ENCODE results near the gene KRTAP16-1. TPM values are rescaled to one million over a fixed set of nuclear protein-coding genes. Genes with fewer than 3 reads are reported as not detected.

The KRTAP16-1 gene
- total RNA-seq, 1 donor from 2014 or later = not detected

GRCh38 chr17:41267711-41268110 lies 41.4 kb downstream of the KRTAP16-1 start:
- TF ChIP-seq, protein P1, sequence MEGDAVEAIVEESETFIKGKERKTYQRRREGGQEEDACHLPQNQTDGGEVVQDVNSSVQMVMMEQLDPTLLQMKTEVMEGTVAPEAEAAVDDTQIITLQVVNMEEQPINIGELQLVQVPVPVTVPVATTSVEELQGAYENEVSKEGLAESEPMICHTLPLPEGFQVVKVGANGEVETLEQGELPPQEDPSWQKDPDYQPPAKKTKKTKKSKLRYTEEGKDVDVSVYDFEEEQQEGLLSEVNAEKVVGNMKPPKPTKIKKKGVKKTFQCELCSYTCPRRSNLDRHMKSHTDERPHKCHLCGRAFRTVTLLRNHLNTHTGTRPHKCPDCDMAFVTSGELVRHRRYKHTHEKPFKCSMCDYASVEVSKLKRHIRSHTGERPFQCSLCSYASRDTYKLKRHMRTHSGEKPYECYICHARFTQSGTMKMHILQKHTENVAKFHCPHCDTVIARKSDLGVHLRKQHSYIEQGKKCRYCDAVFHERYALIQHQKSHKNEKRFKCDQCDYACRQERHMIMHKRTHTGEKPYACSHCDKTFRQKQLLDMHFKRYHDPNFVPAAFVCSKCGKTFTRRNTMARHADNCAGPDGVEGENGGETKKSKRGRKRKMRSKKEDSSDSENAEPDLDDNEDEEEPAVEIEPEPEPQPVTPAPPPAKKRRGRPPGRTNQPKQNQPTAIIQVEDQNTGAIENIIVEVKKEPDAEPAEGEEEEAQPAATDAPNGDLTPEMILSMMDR (IDR thresholded peaks at IDR 0.05; ENCODE audit: unreplicated experiment) = no peak
- Mint-ChIP-seq H3K4me3 (no peak overlapping the region), H3K9me3 (no peaks in the 10 kb centered on the region), H3K4me1 (no peaks in the 10 kb centered on the region), H3K27me3 (ENCODE audit: low read depth) (peaks cover 7% of the 10 kb centered on the region), H3K27ac (no peak overlapping the region), H3K36me3 (no peaks in the 10 kb centered on the region)
- DNase-seq (ENCODE audit: low spot score in 2 of 2, unreplicated experiment in 2 of 2) = no peak

DNA sequence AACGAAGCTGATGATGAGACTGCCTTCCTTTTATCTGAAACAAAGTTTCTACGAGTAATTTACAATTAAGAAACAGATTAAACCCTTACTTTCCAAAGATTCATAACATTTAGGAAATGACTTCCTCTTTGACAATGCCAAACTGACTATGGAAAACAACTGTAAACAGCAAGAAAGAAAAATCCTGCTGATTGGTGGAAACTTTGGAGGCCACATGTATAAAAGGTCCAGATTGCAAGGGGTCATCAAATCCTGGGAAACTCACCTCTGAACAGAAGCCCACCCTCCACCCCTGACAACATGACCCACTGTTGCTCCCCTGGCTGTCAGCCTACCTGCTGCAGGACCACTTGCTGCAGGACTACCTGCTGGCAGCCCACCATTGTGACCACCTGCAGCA lies 44.0 kb downstream of the KRTAP16-1 start, which contains the start of gene KRTAP9-6:
KRTAP9-6 (plus strand) TSS at position 301 of the 400 bp plus-strand sequence; CDS start at position 301, 0 bp downstream.
- H3K36me3 Mint-ChIP-seq = no peaks in the 10 kb centered on the region
- no peaks in the 10 kb centered on the region for H3K4me1 Mint-ChIP-seq
- no peak within 1 kb of the TSS for H3K4me3 Mint-ChIP-seq
- no peak for DNase-seq (ENCODE audit: low spot score in 2 of 2, unreplicated experiment in 2 of 2)
- TF ChIP-seq, protein P1 (IDR thresholded peaks at IDR 0.05; ENCODE audit: unreplicated experiment) = no peak
- H3K27ac Mint-ChIP-seq = no peak within 1 kb of the TSS
- peaks cover 19% of the 10 kb centered on the region for H3K27me3 Mint-ChIP-seq (ENCODE audit: low read depth)
- H3K9me3 Mint-ChIP-seq = no peaks in the 10 kb centered on the region

- Mint-ChIP-seq H3K4me3 (no peak overlapping the region), H3K27me3 (ENCODE audit: low read depth) (peaks cover 19% of the 10 kb centered on the region), H3K36me3 (no peaks in the 10 kb centered on the region), H3K9me3 (no peaks in the 10 kb centered on the region), H3K27ac (no peak overlapping the region), H3K4me1 (no peaks in the 10 kb centered on the region)
- DNase-seq (ENCODE audit: low spot score in 2 of 2, unreplicated experiment in 2 of 2) = no peak
- TF ChIP-seq, protein P1 (IDR thresholded peaks at IDR 0.05; ENCODE audit: unreplicated experiment) = no peak
Observed at GRCh38 chr17:41264599-41264998, 44.5 kb downstream of the KRTAP16-1 start.

GRCh38 chr17:41263212-41263611 lies 45.9 kb downstream of the KRTAP16-1 start:
- Mint-ChIP-seq H3K4me3 (no peak overlapping the region), H3K4me1 (no peaks in the 10 kb centered on the region), H3K27me3 (ENCODE audit: low read depth) (peaks cover 22% of the 10 kb centered on the region), H3K27ac (no peak overlapping the region), H3K36me3 (no peaks in the 10 kb centered on the region), H3K9me3 (no peaks in the 10 kb centered on the region)
- no peak for DNase-seq (ENCODE audit: low spot score in 2 of 2, unreplicated experiment in 2 of 2)
- TF ChIP-seq, protein P1 (IDR thresholded peaks at IDR 0.05; ENCODE audit: unreplicated experiment) = no peak

DNA sequence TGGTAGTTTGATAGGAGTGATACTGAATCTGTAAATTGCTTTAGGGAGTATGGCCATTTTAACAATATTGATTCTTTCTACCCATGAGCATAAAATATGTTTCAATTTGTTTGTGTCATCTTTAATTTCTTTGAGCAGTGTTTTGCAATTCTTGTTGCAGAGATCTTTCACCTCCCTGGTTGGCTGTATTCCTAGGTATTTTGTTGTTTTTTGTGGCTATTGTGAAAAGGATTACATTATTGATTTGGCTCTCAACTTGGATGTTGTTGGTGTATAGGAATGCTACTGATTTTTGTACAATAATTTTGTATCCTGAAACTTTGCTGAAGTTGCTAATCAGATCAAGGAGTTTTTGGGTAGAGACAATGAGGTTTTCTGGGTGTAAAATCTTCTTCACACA lies 50.7 kb downstream of the KRTAP16-1 start:
- H3K9me3 Mint-ChIP-seq = no peaks in the 10 kb centered on the region
- DNase-seq (ENCODE audit: low spot score in 2 of 2, unreplicated experiment in 2 of 2) = no peak
- no peaks in the 10 kb centered on the region for H3K4me1 Mint-ChIP-seq
- peaks cover 45% of the 10 kb centered on the region for H3K27me3 Mint-ChIP-seq (ENCODE audit: low read depth)
- TF ChIP-seq, protein P1 (IDR thresholded peaks at IDR 0.05; ENCODE audit: unreplicated experiment) = no peak
- H3K4me3 Mint-ChIP-seq = no peak overlapping the region
- H3K27ac Mint-ChIP-seq = no peak overlapping the region
- H3K36me3 Mint-ChIP-seq = no peaks in the 10 kb centered on the region

Other genes starting within 250 kb of the KRTAP16-1 start
- 0.45 to 0.91 TPM (median 0.69 TPM) in 3 replicates for gene KRTAP2-3, start 249.2 kb downstream of the KRTAP16-1 start, total RNA-seq
- not detected in 3 replicates for gene KRTAP2-4, start 243.4 kb downstream of the KRTAP16-1 start, total RNA-seq
- gene KRTAP4-7, start 225.2 kb downstream of the KRTAP16-1 start, total RNA-seq = not detected in 3 replicates
- gene KRTAP4-8, start 211.2 kb downstream of the KRTAP16-1 start, total RNA-seq = not detected in 3 replicates
- not detected in 3 replicates for gene KRTAP4-16, start 207.1 kb downstream of the KRTAP16-1 start, total RNA-seq
- not detected in 3 replicates for gene KRTAP4-9, start 203.9 kb downstream of the KRTAP16-1 start, total RNA-seq
- not detected in 3 replicates for gene KRTAP4-11, start 190.9 kb downstream of the KRTAP16-1 start, total RNA-seq
- not detected in 3 replicates for gene KRTAP4-12, start 185.1 kb downstream of the KRTAP16-1 start, total RNA-seq
- gene KRTAP4-6, start 168.8 kb downstream of the KRTAP16-1 start, total RNA-seq = not detected in 3 replicates
- not detected in 3 replicates for gene KRTAP4-5, start 159.5 kb downstream of the KRTAP16-1 start, total RNA-seq
- gene KRTAP4-4, start 148.6 kb downstream of the KRTAP16-1 start, total RNA-seq = not detected in 3 replicates
- not detected in 3 replicates for gene KRTAP4-3, start 141.1 kb downstream of the KRTAP16-1 start, total RNA-seq
- not detected in 3 replicates for gene KRTAP4-2, start 131.1 kb downstream of the KRTAP16-1 start, total RNA-seq
- gene KRTAP4-1, start 124.4 kb downstream of the KRTAP16-1 start, total RNA-seq = not detected in 3 replicates
- gene KRTAP9-1, start 119.4 kb downstream of the KRTAP16-1 start, total RNA-seq = not detected in 3 replicates
- not detected in 3 replicates for gene KRTAP9-2, start 82.7 kb downstream of the KRTAP16-1 start, total RNA-seq
- not detected in 3 replicates for gene KRTAP9-3, start 76.9 kb downstream of the KRTAP16-1 start, total RNA-seq
- not detected in 3 replicates for gene KRTAP9-8, start 71.3 kb downstream of the KRTAP16-1 start, total RNA-seq
- gene KRTAP9-4, start 59.6 kb downstream of the KRTAP16-1 start, total RNA-seq = not detected in 3 replicates
- not detected in 3 replicates for gene KRTAP9-9, start 53.9 kb downstream of the KRTAP16-1 start, total RNA-seq
- not detected in 3 replicates for gene KRTAP9-6, start 43.9 kb downstream of the KRTAP16-1 start, total RNA-seq
- gene KRTAP9-7, start 33.6 kb downstream of the KRTAP16-1 start, total RNA-seq = not detected in 3 replicates
- gene KRTAP29-1, start 6.5 kb downstream of the KRTAP16-1 start, total RNA-seq = not detected in 3 replicates
- not detected in 3 replicates for gene KRTAP17-1, start 6.4 kb upstream of the KRTAP16-1 start, total RNA-seq
- gene KRT33A, start 41.5 kb upstream of the KRTAP16-1 start, total RNA-seq = not detected in 3 replicates
- gene KRT33B, start 60.5 kb upstream of the KRTAP16-1 start, total RNA-seq = not detected in 3 replicates
- not detected in 3 replicates for gene KRT34, start 73.0 kb upstream of the KRTAP16-1 start, total RNA-seq
- gene KRT31, start 88.3 kb upstream of the KRTAP16-1 start, total RNA-seq = not detected in 3 replicates
- not detected in 3 replicates for gene KRT37, start 115.3 kb upstream of the KRTAP16-1 start, total RNA-seq
- not detected in 3 replicates for gene KRT38, start 131.7 kb upstream of the KRTAP16-1 start, total RNA-seq
- gene KRT32, start 158.1 kb upstream of the KRTAP16-1 start, total RNA-seq = not detected in 3 replicates
- gene KRT35, start 171.8 kb upstream of the KRTAP16-1 start, total RNA-seq = not detected in 3 replicates
- gene KRT36, start 180.6 kb upstream of the KRTAP16-1 start, total RNA-seq = not detected in 3 replicates
- 5.3 to 7.0 TPM (median 6.3 TPM) in 3 replicates for gene KRT13, start 196.3 kb upstream of the KRTAP16-1 start, total RNA-seq
- gene KRT15, start 209.6 kb upstream of the KRTAP16-1 start, total RNA-seq = 8.5 to 10.2 TPM (median 8.7 TPM) in 3 replicates
- gene KRT19, start 219.0 kb upstream of the KRTAP16-1 start, total RNA-seq = 366 to 377 TPM (median 368 TPM) in 3 replicates

Measured in mesothelial cell of epicardium (in vitro differentiated cells).